IMR-90 (cell line): ENCODE data around the gene ABCC4. TPM values are rescaled to one million over a fixed set of nuclear protein-coding genes. Genes with fewer than 3 reads are reported as not detected.

Source experiments
- ATAC-seq: fragments of 200-7000 bp; cut with Tn5 transposase; 2 replicates; pipeline ENCODE4 v1.9.1; 2020; ENCODE audit warnings: low read depth, mild to moderate bottlenecking, moderate library complexity
- BruUV-seq: library from RNA; stranded (reverse); fragments of 400-500 nt; replicated peaks from 2 replicates; lab custom pipeline; 2021; lab: Mats Ljungman, UMichigan
- CTCF ChIA-PET: fragments of 300-600 bp; formaldehyde crosslinking; extraction: SDS; loops from one replicate; lab custom pipeline; 2021; ENCODE audit warnings: antibody characterized with exemption; lab: Yijun Ruan, JAX
- POLR2A ChIA-PET: fragments of 300-600 bp; sonication (Branson Sonifier 250); formaldehyde crosslinking; loops from one replicate; lab custom pipeline; 2022; ENCODE audit warnings: antibody characterized with exemption; ENCODE audit not compliant: unreplicated experiment; lab: Charles Lee
- DNase-seq: peaks from one replicate; pipeline ENCODE4 v3.0.0; 2013
- H2AFZ ChIP-seq: replicated peaks from 2 replicates; pipeline ENCODE3; 2013; ENCODE audit warnings: low read length, mild to moderate bottlenecking; ENCODE audit not compliant: poor library complexity
- H2AK5ac ChIP-seq: 2 replicates; pipeline ENCODE4 v1.6.1; 2013; ENCODE audit warnings: low read depth, low read length, inconsistent platforms
- H2AK9ac ChIP-seq: replicated peaks from 2 replicates; pipeline ENCODE3; 2013; ENCODE audit warnings: mild to moderate bottlenecking, low read depth, low read length, moderate library complexity; ENCODE audit not compliant: poor library complexity
- H2BK120ac ChIP-seq: 2 replicates; pipeline ENCODE4 v1.6.1; 2013; ENCODE audit warnings: low read depth, low read length, inconsistent platforms
- H2BK15ac ChIP-seq: 3 replicates; pipeline ENCODE4 v1.6.1; 2013; ENCODE audit warnings: low read depth, low read length, inconsistent platforms
- H2BK20ac ChIP-seq: 2 replicates; pipeline ENCODE4 v1.6.1; 2013; ENCODE audit warnings: low read depth, mild to moderate bottlenecking, inconsistent platforms, low read length, moderate library complexity
- H2BK5ac ChIP-seq: 2 replicates; pipeline ENCODE4 v1.6.1; 2013; ENCODE audit warnings: mild to moderate bottlenecking, low read depth, low read length, inconsistent platforms; ENCODE audit not compliant: poor library complexity, severe bottlenecking
- H3K14ac ChIP-seq: replicated peaks from 2 replicates; pipeline ENCODE4 v1.6.1; 2013; ENCODE audit warnings: low read depth, low read length, inconsistent platforms
- H3K18ac ChIP-seq: 2 replicates; pipeline ENCODE4 v1.6.1; 2013; ENCODE audit warnings: low read depth, low read length, control low read depth
- H3K23ac ChIP-seq: 2 replicates; pipeline ENCODE4 v1.6.1; 2013; ENCODE audit warnings: low read depth, low read length, inconsistent platforms
- H3K27ac ChIP-seq: 2 replicates; pipeline ENCODE4 v1.5.1; 2013; ENCODE audit warnings: mild to moderate bottlenecking, control low read depth, low read length; ENCODE audit not compliant: insufficient read depth
- H3K27me3 ChIP-seq: 2 replicates; pipeline ENCODE4 v1.6.1; 2013; ENCODE audit warnings: low read length; ENCODE audit not compliant: control insufficient read depth, insufficient read depth
- H3K36me3 ChIP-seq: 2 replicates; pipeline ENCODE4 v1.6.1; 2013; ENCODE audit warnings: low read length, mixed read lengths; ENCODE audit not compliant: control insufficient read depth, insufficient read depth
- H3K4ac ChIP-seq: 2 replicates; pipeline ENCODE4 v1.6.1; 2013; ENCODE audit warnings: low read depth, low read length, inconsistent platforms
- H3K4me1 ChIP-seq: 2 replicates; pipeline ENCODE4 v1.6.1; 2013; ENCODE audit warnings: low read length, mixed read lengths; ENCODE audit not compliant: control insufficient read depth, insufficient read depth
- H3K4me2 ChIP-seq: 2 replicates; pipeline ENCODE4 v1.6.1; 2013; ENCODE audit warnings: low read depth, mild to moderate bottlenecking, control low read depth, low read length, moderate library complexity
- H3K4me3 ChIP-seq: 2 replicates; pipeline ENCODE4 v1.5.1; 2013; ENCODE audit warnings: low read depth, mild to moderate bottlenecking, control low read depth, low read length, moderate library complexity; ENCODE audit not compliant: insufficient read depth
- H3K56ac ChIP-seq: 2 replicates; pipeline ENCODE4 v1.6.1; 2013; ENCODE audit warnings: low read length, inconsistent platforms; ENCODE audit not compliant: insufficient read depth; ENCODE audit errors: extremely low read depth
- H3K79me1 ChIP-seq, 2 experiments: 2 replicates each; pipeline ENCODE4 v1.6.1; 2013; ENCODE audit warnings: low read length in 2 of 2, inconsistent platforms in 1 of 2, low read depth in 1 of 2
- H3K9ac ChIP-seq: 2 replicates; pipeline ENCODE4 v1.6.1; 2013; ENCODE audit warnings: low read depth, low read length, control low read depth
- H3K9me1 ChIP-seq: 2 replicates; pipeline ENCODE4 v1.6.1; 2013; ENCODE audit warnings: low read length, inconsistent platforms; ENCODE audit not compliant: insufficient read depth
- H3K9me3 ChIP-seq: 2 replicates; pipeline ENCODE4 v1.6.1; 2013; ENCODE audit warnings: low read length; ENCODE audit not compliant: control insufficient read depth, insufficient read depth
- H4K20me1 ChIP-seq: 2 replicates; pipeline ENCODE4 v1.6.1; 2013; ENCODE audit warnings: low read length, inconsistent platforms; ENCODE audit not compliant: insufficient read depth
- H4K5ac ChIP-seq: 2 replicates; pipeline ENCODE4 v1.6.1; 2013; ENCODE audit warnings: mild to moderate bottlenecking, low read depth, low read length, control low read depth
- H4K8ac ChIP-seq, 2 experiments: 2 replicates each; pipeline ENCODE4 v1.6.1; 2013; ENCODE audit warnings: low read depth in 2 of 2, low read length in 2 of 2, control low read depth in 1 of 2, inconsistent platforms in 1 of 2
- H4K91ac ChIP-seq: 2 replicates; pipeline ENCODE4 v1.6.1; 2013; ENCODE audit warnings: low read depth, low read length, inconsistent platforms; ENCODE audit not compliant: insufficient read depth
- BHLHE40 ChIP-seq: fragments of 150-350 bp; IDR thresholded peaks from 2 replicates; pipeline ENCODE4 v1.6.1; 2016; ENCODE audit warnings: mild to moderate bottlenecking, low read depth, low read length
- CEBPB ChIP-seq: IDR thresholded peaks from 2 replicates; pipeline ENCODE4 v1.6.1; 2012; ENCODE audit warnings: low read depth, low read length, improper control_type of control experiment
- CHD1 ChIP-seq: IDR thresholded peaks from 2 replicates; pipeline ENCODE4 v1.6.1; 2012; ENCODE audit warnings: low read depth, low read length, improper control_type of control experiment
- FOS ChIP-seq: fragments of 150-350 bp; IDR thresholded peaks from 2 replicates; pipeline ENCODE4 v1.6.1; 2016; ENCODE audit warnings: low read depth, low read length
- MAFK ChIP-seq: IDR thresholded peaks from 2 replicates; pipeline ENCODE4 v1.6.1; 2012; ENCODE audit warnings: low read depth, low read length, improper control_type of control experiment
- MAZ ChIP-seq: IDR thresholded peaks from 2 replicates; pipeline ENCODE4 v1.6.1; 2012; ENCODE audit warnings: low read depth, mild to moderate bottlenecking, low read length, improper control_type of control experiment, moderate library complexity, borderline replicate concordance
- MXI1 ChIP-seq: IDR thresholded peaks from 2 replicates; pipeline ENCODE4 v1.6.1; 2012; ENCODE audit warnings: low read depth, mild to moderate bottlenecking, low read length, moderate library complexity, borderline replicate concordance
- NFE2L2 ChIP-seq: fragments of 150-350 bp; IDR thresholded peaks from 2 replicates; pipeline ENCODE4 v1.6.1; 2016; ENCODE audit warnings: low read depth, mild to moderate bottlenecking, low read length
- POLR2A ChIP-seq: IDR thresholded peaks from 2 replicates; pipeline ENCODE4 v1.6.1; 2012; ENCODE audit warnings: mild to moderate bottlenecking, low read depth, low read length
- RAD21 ChIP-seq: IDR thresholded peaks from 2 replicates; pipeline ENCODE4 v1.6.1; 2012; ENCODE audit warnings: low read length, improper control_type of control experiment
- RCOR1 ChIP-seq: IDR thresholded peaks from 2 replicates; pipeline ENCODE4 v1.6.1; 2012; ENCODE audit warnings: mild to moderate bottlenecking, low read length, improper control_type of control experiment; ENCODE audit not compliant: insufficient replicate concordance
- RFX5 ChIP-seq: IDR thresholded peaks from 2 replicates; pipeline ENCODE4 v1.8.0; 2012; ENCODE audit warnings: low read depth, mild to moderate bottlenecking, low read length, moderate library complexity
- SMC3 ChIP-seq: fragments of 150-350 bp; IDR thresholded peaks from 2 replicates; pipeline ENCODE4 v1.6.1; 2016; ENCODE audit warnings: low read depth, mild to moderate bottlenecking, antibody characterized with exemption, low read length, moderate library complexity
- WGBS, 2 experiments: methylation state at CpG; one replicate each; pipeline versions ENCODE4 v1.1.5 to v1.1.7; 2013; ENCODE audit warnings: missing lambda C conversion rate in 2 of 2; ENCODE audit not compliant: insufficient read length in 1 of 2; ENCODE audit errors: extremely low coverage in 2 of 2; 5-methylcytosine and 5-hydroxymethylcytosine counted together
- dilution Hi-C: fragments of 300-500 bp; cut with HindIII; formaldehyde crosslinking; loops from one replicate; pipeline ENCODE4 v1.14.3; 2018; ENCODE audit warnings: low sequenced_read_pairs; ENCODE audit not compliant: unreplicated experiment
- in situ Hi-C: fragments of 300-500 bp; cut with MboI; formaldehyde crosslinking; loops from 3 replicates; pipeline ENCODE4 v1.14.3; 2019; ENCODE audit warnings: low sequenced_read_pairs, inconsistent platforms, mixed read lengths
- intact Hi-C: fragments of 100-400 bp; cut with micrococcal nuclease; formaldehyde crosslinking; loops from 2 replicates; pipeline ENCODE4 v1.10.0; 2022
- polyA plus RNA-seq, 3 experiments: library from polyadenylated mRNA; depleted of rRNA; stranded (reverse); fragments of >200 nt; gene quantifications; 2 replicates each; pipeline ENCODE4 v1.2.3, GENCODE V29; 2012; ENCODE audit warnings: low replicate concordance in 1 of 3
- total RNA-seq: library from RNA; depleted of rRNA; stranded (reverse); fragments of >200 nt; gene quantifications from 2 replicates; pipeline ENCODE4 v1.2.3, GENCODE V29; 2012
- TF ChIP-seq, protein P1 (sequence below): fragments of 150-350 bp; IDR thresholded peaks from 2 replicates; pipeline ENCODE4 v1.6.1; 2017; ENCODE audit warnings: mild to moderate bottlenecking, antibody characterized with exemption, low read length, low read depth
- TF ChIP-seq, protein P2 (sequence below): conservative IDR thresholded peaks from 2 replicates; pipeline ENCODE4 v1.5.1; 2012; ENCODE audit warnings: mild to moderate bottlenecking, low read depth, low read length, improper control_type of control experiment
- TF ChIP-seq, protein P3 (sequence below): fragments of 150-350 bp; IDR thresholded peaks from 2 replicates; pipeline ENCODE4 v1.6.1; 2016; ENCODE audit warnings: low read depth, mild to moderate bottlenecking, low read length, moderate library complexity, borderline replicate concordance

Gene ABCC4
- total and polyA plus RNA-seq, 2 of the 4 experiments (the other 2 are of a cell fraction): 16.6 to 41.4 TPM

DNA sequence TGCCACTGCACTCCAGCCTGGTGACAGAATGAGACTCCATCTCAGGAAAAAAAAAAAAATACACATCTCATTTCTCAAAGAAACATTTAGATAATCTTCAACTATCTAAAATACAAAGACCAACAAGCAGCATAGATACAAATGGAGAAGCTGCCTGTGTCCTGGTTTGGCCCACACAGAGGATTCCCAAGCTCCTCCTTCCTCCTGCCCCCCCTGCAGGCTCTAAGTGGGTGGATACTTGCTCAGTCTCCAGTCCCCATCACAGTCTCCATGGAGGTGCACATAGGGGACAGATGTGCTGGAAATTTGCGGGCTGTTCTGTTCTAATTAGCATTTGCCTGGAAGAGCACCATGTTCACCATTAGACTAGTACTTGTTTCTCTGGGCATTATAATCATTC is 59.9 kb downstream of the ABCC4 start:
- ChIA-PET CTCF (interaction anchor here (0.6 kb wide), 1 partner anchor 525 kb away, joined by 3 read pairs; no protein-coding TSS in a partner anchor), POLR2A (no interaction called here)
- H2AFZ ChIP-seq: no peak overlapping the region
- no peak overlapping the region for H3K4me2 ChIP-seq
- H3K79me1 ChIP-seq: peaks cover 51 to 82% of the 10 kb centered on the region in 2 experiments
- peak overlapping the region; percentile 55 for H3K4ac ChIP-seq
- peaks cover 10% of the 10 kb centered on the region for H4K20me1 ChIP-seq
- DNase-seq (no peak), ATAC-seq (no peak)
- H3K9me3 ChIP-seq: no peaks in the 10 kb centered on the region
- peaks cover 27% of the 10 kb centered on the region for H3K9me1 ChIP-seq
- H3K4me1 ChIP-seq: peaks cover 23% of the 10 kb centered on the region
- no peak overlapping the region; the same call in 1 of the 2 replicates for H3K27ac ChIP-seq
- peak overlapping the region; percentile 33; the same call in 1 of the 2 replicates for H4K5ac ChIP-seq
- H4K8ac ChIP-seq: peak overlapping the region in 1 of 2 experiments; percentile 4; a peak in 1 of 4 replicates
- H3K27me3 ChIP-seq: no peaks in the 10 kb centered on the region
- H4K91ac ChIP-seq: peak overlapping the region; percentile 49; the same call in 1 of the 2 replicates
- H2AK9ac ChIP-seq: no peak overlapping the region
- 0 out of 2 replicates have a peak overlapping the region, but pooled peaks have one; percentile 3 for H2AK5ac ChIP-seq
- H3K23ac ChIP-seq: no peak overlapping the region
- H3K56ac ChIP-seq: no peak overlapping the region
- no peak overlapping the region; the same call in 1 of the 2 replicates for H3K14ac ChIP-seq
- in situ Hi-C loops (no loop called here), dilution Hi-C loops (no loop called here), intact Hi-C loops (no loop called here)
- BruUV-seq: no TSS peak
- H3K36me3 ChIP-seq: peaks cover 32% of the 10 kb centered on the region
- H3K4me3 ChIP-seq: no peak overlapping the region
- H3K9ac ChIP-seq: no peak overlapping the region
- no peak overlapping the region for H2BK5ac ChIP-seq
- TF ChIP-seq, protein P1, sequence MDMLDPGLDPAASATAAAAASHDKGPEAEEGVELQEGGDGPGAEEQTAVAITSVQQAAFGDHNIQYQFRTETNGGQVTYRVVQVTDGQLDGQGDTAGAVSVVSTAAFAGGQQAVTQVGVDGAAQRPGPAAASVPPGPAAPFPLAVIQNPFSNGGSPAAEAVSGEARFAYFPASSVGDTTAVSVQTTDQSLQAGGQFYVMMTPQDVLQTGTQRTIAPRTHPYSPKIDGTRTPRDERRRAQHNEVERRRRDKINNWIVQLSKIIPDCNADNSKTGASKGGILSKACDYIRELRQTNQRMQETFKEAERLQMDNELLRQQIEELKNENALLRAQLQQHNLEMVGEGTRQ: no peak
- TF ChIP-seq RFX5 (no peak), RAD21 (no peak), CHD1 (no peak), RCOR1 (no peak), FOS (no peak), NFE2L2 (no peak), MAZ (no peak), SMC3 (no peak), BHLHE40 (no peak), POLR2A (no peak), MAFK (no peak), CEBPB (no peak), MXI1 (no peak)
- TF ChIP-seq, protein P2, sequence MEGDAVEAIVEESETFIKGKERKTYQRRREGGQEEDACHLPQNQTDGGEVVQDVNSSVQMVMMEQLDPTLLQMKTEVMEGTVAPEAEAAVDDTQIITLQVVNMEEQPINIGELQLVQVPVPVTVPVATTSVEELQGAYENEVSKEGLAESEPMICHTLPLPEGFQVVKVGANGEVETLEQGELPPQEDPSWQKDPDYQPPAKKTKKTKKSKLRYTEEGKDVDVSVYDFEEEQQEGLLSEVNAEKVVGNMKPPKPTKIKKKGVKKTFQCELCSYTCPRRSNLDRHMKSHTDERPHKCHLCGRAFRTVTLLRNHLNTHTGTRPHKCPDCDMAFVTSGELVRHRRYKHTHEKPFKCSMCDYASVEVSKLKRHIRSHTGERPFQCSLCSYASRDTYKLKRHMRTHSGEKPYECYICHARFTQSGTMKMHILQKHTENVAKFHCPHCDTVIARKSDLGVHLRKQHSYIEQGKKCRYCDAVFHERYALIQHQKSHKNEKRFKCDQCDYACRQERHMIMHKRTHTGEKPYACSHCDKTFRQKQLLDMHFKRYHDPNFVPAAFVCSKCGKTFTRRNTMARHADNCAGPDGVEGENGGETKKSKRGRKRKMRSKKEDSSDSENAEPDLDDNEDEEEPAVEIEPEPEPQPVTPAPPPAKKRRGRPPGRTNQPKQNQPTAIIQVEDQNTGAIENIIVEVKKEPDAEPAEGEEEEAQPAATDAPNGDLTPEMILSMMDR: no peak
- TF ChIP-seq, protein P3, sequence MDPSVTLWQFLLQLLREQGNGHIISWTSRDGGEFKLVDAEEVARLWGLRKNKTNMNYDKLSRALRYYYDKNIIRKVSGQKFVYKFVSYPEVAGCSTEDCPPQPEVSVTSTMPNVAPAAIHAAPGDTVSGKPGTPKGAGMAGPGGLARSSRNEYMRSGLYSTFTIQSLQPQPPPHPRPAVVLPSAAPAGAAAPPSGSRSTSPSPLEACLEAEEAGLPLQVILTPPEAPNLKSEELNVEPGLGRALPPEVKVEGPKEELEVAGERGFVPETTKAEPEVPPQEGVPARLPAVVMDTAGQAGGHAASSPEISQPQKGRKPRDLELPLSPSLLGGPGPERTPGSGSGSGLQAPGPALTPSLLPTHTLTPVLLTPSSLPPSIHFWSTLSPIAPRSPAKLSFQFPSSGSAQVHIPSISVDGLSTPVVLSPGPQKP: no peak
- no peak overlapping the region for H2BK20ac ChIP-seq
- WGBS, 2 experiments: 83% methylated on average over 1 of the region's 1 CpG; no CpG with 5 or more reads in 1 of the 2 experiments
- no peak overlapping the region for H2BK120ac ChIP-seq
- H2BK15ac ChIP-seq: no peak overlapping the region
- H3K18ac ChIP-seq: no peak overlapping the region
